HG03064 (cell line): Measurements from ENCODE around the gene SHISA9.
"Not testable (repeated sequence)": the region's sequence is repeated elsewhere in the genome, so short reads cannot be mapped to it uniquely, and the experiment has no call there.

Experiments used
- ATAC-seq: cut with Tn5 transposase; IDR thresholded peaks from one replicate; pipeline ENCODE4 v1.9.1; 2021; ENCODE audit warnings: low read depth; ENCODE audit not compliant: unreplicated experiment

SHISA9 gene

GRCh38 chr16:12901597-12902461 lies at the start of gene SHISA9:
Gene SHISA9, plus strand, starts transcription at chr16:12901598.
- ATAC-seq: no peak

DNA sequence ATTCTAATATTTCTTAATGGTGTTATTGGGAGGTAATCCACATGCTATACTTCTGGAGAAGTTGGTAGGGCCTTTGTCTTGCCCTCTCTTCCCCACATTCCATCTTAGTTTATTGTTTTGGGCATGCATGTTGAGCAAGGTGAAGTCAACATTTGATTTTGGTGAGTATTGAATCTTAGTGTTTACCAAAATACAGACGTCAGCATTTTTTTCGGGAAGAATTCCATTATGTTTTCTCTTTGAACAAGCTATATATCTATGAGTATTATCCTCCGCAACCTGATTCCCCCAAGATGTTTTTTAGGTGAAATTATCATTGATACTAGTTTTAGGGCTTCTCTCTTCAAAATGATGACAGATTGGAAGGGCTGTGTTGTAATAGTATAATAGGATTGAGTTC lies 47.4 kb upstream of the SHISA9 start:
- no peak for ATAC-seq

- ATAC-seq: not testable (repeated sequence)
Measured at GRCh38 chr16:12857435-12857834, 44.0 kb upstream of the SHISA9 start.

GRCh38 chr16:12862327-12862726 lies 39.1 kb upstream of the SHISA9 start:
- ATAC-seq: no peak

GRCh38 chr16:12862941-12863340 lies 38.5 kb upstream of the SHISA9 start:
- ATAC-seq: no peak

DNA sequence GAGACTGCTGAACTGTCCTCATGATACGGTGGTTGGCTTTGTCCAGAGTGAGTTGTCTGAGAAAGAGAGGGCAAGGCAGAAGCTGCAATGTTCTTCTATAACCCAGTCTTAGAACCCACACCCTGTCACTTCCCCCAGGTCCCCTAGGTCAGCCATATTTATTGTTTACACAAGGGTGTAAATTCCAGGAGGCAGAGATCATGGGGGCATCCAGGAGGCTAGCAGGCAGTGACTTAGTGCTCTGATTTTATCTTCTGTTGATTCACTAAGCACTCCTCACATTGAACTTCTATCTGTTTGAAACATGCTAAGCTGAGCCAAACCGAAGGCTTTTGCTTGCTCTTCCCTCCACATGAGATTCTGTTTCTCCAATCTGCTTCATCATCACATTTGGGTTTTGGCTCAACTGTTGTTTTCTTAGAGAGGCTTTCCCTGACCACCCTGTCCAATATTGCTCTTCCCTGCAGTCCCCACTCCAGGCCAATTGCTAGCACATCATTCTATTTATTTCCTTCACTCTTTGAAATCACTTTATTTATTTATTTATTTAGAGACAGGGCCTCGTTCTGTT lies 34.3 kb upstream of the SHISA9 start:
- ATAC-seq: no peak

DNA sequence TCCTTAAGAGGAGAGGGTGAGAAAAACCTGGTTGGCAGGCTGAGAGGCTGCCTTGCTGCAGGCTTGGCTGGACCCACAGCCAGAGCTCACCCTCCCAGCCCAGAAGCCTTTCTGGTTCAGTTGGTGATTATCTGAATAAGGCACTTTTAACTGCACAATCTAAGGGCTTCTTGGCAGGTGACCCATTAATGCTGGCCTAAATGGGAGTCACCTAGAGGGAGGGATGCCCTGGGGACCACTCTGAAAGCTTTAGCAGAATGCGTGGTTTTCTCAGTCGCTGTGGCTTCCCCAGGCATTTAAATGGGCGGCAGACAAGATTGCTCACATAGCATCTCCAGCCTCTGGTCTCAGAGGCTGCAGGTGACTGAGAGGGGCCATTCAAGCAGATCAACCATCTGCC lies 33.2 kb upstream of the SHISA9 start:
- no peak for ATAC-seq

GRCh38 chr16:12868788-12869187 lies 32.6 kb upstream of the SHISA9 start:
- no peak for ATAC-seq

DNA sequence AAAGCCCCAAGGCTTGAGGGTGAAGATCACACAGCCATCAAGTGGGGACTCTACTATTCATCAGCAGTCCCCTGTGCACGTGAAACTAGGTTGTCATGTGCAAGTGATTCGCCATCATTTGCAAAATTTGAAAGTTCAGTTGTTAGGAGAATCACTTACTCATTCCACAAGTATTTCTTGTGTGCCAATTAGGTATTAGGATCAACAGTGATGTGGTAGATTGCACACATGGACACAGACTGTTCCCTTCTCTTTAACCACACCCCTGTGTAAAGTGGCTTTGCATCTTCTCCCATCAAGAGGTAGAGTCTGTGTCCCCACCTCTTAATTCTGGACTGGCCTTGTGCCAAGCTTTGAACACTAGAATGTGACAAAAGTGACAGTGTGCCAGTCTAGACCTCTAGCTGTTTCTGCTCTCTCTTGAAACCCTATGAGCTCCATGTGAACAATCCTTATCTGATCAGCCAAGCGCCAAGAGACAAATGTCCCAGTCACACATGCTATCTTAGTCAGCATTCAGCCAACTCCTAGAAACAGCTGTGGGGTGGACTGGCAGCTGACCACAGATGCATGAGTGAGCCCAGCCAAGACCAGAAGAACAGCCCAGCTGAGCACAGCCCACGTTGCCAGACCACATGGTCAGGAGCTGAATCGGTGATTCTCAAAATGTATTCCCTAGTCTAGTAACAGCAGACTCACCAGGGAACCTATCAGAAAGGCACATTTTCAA lies 31.5 kb upstream of the SHISA9 start:
- no peak for ATAC-seq

- no peak for ATAC-seq
Measured at GRCh38 chr16:12871784-12872183, 29.6 kb upstream of the SHISA9 start.

- no peak for ATAC-seq
Measured at GRCh38 chr16:12874186-12874585, 27.2 kb upstream of the SHISA9 start.

DNA sequence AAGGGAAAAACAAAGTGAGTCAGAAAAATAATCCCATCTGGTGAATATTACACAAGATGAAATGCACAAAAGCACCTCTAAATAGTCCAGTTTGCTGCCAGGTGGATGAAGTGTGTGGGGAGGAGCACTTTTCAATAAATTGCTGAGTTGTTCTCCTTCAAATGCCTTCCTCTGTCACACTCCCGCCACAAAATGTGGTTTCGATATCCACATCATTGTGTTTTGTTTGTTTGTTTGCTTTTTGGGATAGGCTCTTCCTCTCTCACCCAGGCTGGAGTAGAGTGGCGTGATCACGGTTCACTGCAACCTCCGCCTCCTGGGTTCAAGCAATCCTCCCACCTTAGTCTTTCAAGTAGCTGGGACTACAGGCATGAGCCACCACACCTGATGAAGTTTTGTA lies 24.6 kb upstream of the SHISA9 start:
- ATAC-seq: no peak

DNA sequence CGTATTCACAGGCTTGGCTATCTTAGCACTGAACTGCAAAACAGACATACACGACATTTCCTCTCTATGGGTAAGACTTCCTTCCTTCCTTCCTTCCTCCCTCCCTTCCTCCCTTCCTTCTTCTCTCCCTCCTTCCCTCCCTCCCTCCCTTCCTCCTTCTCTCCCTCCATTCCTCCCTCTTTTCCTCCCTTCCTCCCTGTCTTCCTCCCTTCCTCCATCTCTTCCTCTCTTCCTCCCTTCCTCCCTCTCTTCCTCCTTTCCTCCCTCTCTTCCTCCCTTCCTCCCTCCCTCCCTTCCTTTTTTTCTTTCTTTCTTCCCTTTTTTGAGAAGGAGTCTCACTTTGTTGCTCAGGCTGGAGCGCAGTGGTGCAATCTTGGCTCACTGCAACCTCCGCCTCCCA lies 22.4 kb upstream of the SHISA9 start:
- ATAC-seq: no peak

GRCh38 chr16:12879812-12880211 lies 21.6 kb upstream of the SHISA9 start:
- no peak for ATAC-seq

- no peak for ATAC-seq
Measured at GRCh38 chr16:12881182-12881581, 20.2 kb upstream of the SHISA9 start.

DNA sequence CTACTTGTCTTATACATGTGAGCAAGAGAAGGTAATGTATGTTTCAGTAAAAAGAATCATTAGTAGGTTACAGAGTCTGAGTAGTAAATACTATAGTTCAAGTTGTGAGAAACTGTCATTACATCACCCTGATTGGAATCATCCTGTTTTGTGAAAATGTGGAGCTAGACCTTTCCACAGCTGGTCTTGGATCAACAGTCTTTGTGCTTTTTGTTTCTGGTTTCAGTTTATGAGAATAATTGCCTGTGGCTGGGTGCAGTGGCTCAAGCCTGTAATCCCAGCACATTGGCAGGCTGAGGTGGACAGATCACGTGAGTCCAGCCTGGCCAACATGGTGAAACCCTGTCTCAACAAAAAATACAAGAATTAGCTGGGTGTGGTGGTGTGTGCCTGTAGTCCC lies 19.7 kb upstream of the SHISA9 start:
- ATAC-seq: no peak

- no peak for ATAC-seq
Measured at GRCh38 chr16:12885742-12886141, 15.7 kb upstream of the SHISA9 start.

DNA sequence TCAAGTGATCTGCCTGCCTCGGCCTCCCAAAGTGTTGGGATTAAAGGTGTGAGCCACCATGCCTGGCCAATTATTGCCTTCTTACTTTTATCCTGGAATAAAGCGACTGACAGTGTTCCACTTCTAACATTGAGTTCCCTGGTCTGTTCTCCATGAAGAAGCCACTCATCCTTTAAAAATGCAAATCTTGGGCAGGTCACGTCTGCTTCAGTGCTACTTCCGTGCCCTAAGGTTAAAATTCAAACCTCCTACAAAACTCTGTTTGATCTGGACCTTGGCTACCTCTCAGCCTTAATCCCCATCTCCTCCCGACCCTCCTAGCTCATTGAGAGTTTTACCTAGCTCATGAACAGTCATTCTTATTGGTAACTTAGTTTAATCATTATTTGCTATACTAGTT lies 9.6 kb upstream of the SHISA9 start:
- no peak for ATAC-seq

DNA sequence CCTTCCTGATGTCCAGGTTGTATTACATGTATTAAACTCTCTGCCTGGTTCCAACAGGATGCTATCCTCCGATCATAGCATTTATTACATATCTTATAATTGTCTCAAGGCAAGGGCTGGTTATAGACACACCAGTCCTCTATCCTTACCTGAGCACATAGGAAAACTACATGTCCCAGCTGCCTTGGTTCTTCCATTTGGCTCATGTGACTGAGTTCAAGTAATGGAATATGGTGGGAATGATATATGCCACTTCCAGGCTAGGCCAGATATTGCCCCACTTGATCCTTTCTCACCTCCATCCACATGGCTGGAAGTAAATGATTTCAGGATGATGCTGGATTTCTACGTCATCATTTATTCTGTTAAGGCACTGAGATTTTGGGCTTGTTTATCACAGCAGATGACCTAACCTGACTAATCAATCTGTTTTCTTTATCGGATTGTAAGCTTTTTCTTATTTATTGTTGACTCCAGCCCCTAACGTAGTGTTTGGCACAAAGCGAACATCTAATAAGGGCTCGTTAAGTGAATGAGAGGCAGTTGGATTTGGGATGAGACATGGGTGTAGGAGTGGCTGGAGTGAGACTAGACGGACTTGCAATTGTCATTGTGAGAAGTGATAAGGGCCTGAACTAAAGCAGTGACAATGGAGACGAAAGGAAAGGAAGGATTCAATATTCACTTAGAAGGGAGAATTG lies 8.2 kb upstream of the SHISA9 start:
- no peak for ATAC-seq

GRCh38 chr16:12896562-12896961 lies 4.8 kb upstream of the SHISA9 start:
- ATAC-seq: no peak

DNA sequence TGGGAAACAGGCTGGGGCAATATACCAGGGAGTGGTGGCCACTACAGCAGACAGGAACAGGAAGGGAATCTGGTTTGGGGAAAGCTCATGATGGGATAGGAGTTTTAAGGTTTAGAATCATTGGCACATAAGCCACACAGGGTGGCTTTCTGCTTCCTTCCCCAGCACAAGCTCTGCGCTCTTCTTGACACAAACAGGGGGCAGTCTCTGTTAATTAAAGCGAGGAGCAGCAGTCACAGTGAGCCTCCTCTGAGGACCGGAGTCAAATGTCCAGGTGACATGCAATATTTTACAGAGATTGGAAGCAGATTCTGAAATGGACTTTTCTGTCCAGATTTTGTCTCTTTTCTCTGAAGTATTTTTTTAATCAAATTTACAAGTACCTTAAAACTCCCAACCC lies 2.8 kb upstream of the SHISA9 start:
- ATAC-seq: no peak
